Hepatocyte (in vitro differentiated cells): ENCODE measurements around the gene KASH5. TPM values are rescaled to one million over a fixed set of nuclear protein-coding genes. Genes with fewer than 3 reads are reported as not detected.

Experiments
- DNase-seq: peaks from one replicate; pipeline ENCODE4 v3.0.0-alpha.2; 2016; ENCODE audit warnings: low spot score
- H2AFZ ChIP-seq: fragments of 200-600 bp; sonication (generic); 2 replicates; pipeline ENCODE4 v1.6.0; 2016; ENCODE audit warnings: antibody characterized with exemption, mild to moderate bottlenecking
- H3K27ac ChIP-seq: fragments of 200-600 bp; sonication (generic); 2 replicates; pipeline ENCODE4 v1.5.1; 2016; ENCODE audit warnings: mild to moderate bottlenecking
- H3K27me3 ChIP-seq: fragments of 200-600 bp; sonication (generic); 2 replicates; pipeline ENCODE4 v1.6.1; 2016
- H3K36me3 ChIP-seq: fragments of 200-600 bp; sonication (generic); replicated peaks from 2 replicates; pipeline ENCODE4 v1.5.1; 2016; ENCODE audit warnings: low read depth; ENCODE audit not compliant: insufficient read depth
- H3K4me1 ChIP-seq: fragments of 200-600 bp; sonication (generic); 2 replicates; pipeline ENCODE4 v1.5.1; 2016; ENCODE audit warnings: mild to moderate bottlenecking, moderate library complexity; ENCODE audit not compliant: insufficient read depth
- H3K4me2 ChIP-seq: fragments of 200-600 bp; sonication (generic); 2 replicates; pipeline ENCODE4 v1.6.0; 2016
- H3K4me3 ChIP-seq: fragments of 200-600 bp; sonication (generic); 2 replicates; pipeline ENCODE4 v1.5.1; 2016; ENCODE audit warnings: mild to moderate bottlenecking
- H3K79me2 ChIP-seq: fragments of 200-600 bp; sonication (generic); 2 replicates; pipeline ENCODE4 v1.6.0; 2017; ENCODE audit warnings: mild to moderate bottlenecking
- H3K9me2 ChIP-seq: fragments of 200-600 bp; sonication (generic); replicated peaks from 2 replicates; pipeline ENCODE4 v1.6.0; 2017; ENCODE audit warnings: mild to moderate bottlenecking; ENCODE audit not compliant: insufficient read depth
- H3K9me3 ChIP-seq: fragments of 200-600 bp; sonication (generic); 2 replicates; pipeline ENCODE4 v1.5.1; 2016; ENCODE audit warnings: low read depth, mild to moderate bottlenecking
- H4K20me1 ChIP-seq: fragments of 200-600 bp; sonication (generic); 2 replicates; pipeline ENCODE4 v1.6.0; 2016; ENCODE audit warnings: mild to moderate bottlenecking; ENCODE audit not compliant: insufficient read depth, poor library complexity, severe bottlenecking
- EZH2 ChIP-seq: fragments of 200-600 bp; sonication (generic); IDR thresholded peaks from 2 replicates; pipeline ENCODE4 v1.6.1; 2016; ENCODE audit warnings: antibody characterized with exemption, mild to moderate bottlenecking, borderline replicate concordance
- EZH2phosphoT487 ChIP-seq: fragments of 200-600 bp; sonication (generic); IDR thresholded peaks from one replicate; pipeline ENCODE4 v1.6.1; 2018; ENCODE audit warnings: antibody characterized with exemption, mild to moderate bottlenecking, low read depth, moderate library complexity; ENCODE audit not compliant: unreplicated experiment, severe bottlenecking
- WGBS: methylation state at CpG from one replicate; pipeline ENCODE4 v1.1.6; 2016; ENCODE audit warnings: low lambda C conversion rate; ENCODE audit errors: missing lambda C conversion rate; 5-methylcytosine and 5-hydroxymethylcytosine counted together
- polyA plus RNA-seq: library from polyadenylated mRNA; unstranded; fragments of >200 nt; fragmentation: Nextera tagmentation; extraction: Ambion mirVana; gene quantifications from 2 replicates; pipeline ENCODE4 v1.2.1, GENCODE V29; 2016
- total RNA-seq: library from RNA; depleted of rRNA; stranded (reverse); fragments of >200 nt; gene quantifications from 2 replicates; pipeline ENCODE4 v1.2.3, GENCODE V29; 2014
- TF ChIP-seq, protein P1 (sequence below): fragments of 200-600 bp; sonication (generic); IDR thresholded peaks from 2 replicates; pipeline ENCODE4 v1.5.1; 2016; ENCODE audit warnings: antibody characterized with exemption, mild to moderate bottlenecking; ENCODE audit not compliant: poor library complexity

Gene KASH5
- total and polyA plus RNA-seq, 2 experiments from 2014 or later: not detected

DNA sequence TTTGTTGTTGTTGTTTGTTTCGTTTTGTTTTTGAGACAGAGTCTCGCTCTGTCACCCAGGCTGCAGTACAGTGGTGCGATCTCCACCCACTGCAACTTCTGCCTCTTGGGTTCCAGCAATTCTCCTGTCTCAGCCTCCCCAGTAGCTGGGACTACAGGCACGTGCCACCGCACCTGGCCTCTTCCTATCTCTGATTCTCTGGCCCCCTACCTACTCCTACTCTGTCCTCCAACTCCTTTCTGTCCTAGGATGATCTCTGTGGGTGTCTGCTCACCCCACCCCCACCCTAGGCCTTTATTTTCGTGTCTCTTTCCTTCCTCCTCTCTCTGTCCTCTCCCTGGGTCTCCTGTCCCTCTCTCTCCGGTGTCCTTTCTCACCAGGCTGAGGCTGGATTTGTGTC, 62.4 kb downstream of the KASH5 start:
- Histone ChIP-seq H3K9me2 (no peaks in the 10 kb centered on the region), H4K20me1 (no peaks in the 10 kb centered on the region), H2AFZ (no peak overlapping the region), H3K27ac (no peak overlapping the region), H3K27me3 (no peaks in the 10 kb centered on the region), H3K36me3 (no peaks in the 10 kb centered on the region), H3K9me3 (no peaks in the 10 kb centered on the region), H3K4me1 (peaks cover 7% of the 10 kb centered on the region), H3K4me3 (no peak overlapping the region), H3K79me2 (peaks cover 23% of the 10 kb centered on the region), H3K4me2 (peak overlapping the region; percentile 81)
- 95% methylated on average over 6 of the region's 7 CpGs for WGBS
- TF ChIP-seq EZH2phosphoT487: no peak
- TF ChIP-seq EZH2: no peak
- TF ChIP-seq, protein P1, sequence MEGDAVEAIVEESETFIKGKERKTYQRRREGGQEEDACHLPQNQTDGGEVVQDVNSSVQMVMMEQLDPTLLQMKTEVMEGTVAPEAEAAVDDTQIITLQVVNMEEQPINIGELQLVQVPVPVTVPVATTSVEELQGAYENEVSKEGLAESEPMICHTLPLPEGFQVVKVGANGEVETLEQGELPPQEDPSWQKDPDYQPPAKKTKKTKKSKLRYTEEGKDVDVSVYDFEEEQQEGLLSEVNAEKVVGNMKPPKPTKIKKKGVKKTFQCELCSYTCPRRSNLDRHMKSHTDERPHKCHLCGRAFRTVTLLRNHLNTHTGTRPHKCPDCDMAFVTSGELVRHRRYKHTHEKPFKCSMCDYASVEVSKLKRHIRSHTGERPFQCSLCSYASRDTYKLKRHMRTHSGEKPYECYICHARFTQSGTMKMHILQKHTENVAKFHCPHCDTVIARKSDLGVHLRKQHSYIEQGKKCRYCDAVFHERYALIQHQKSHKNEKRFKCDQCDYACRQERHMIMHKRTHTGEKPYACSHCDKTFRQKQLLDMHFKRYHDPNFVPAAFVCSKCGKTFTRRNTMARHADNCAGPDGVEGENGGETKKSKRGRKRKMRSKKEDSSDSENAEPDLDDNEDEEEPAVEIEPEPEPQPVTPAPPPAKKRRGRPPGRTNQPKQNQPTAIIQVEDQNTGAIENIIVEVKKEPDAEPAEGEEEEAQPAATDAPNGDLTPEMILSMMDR: no peak
- DNase-seq: no peak

DNA sequence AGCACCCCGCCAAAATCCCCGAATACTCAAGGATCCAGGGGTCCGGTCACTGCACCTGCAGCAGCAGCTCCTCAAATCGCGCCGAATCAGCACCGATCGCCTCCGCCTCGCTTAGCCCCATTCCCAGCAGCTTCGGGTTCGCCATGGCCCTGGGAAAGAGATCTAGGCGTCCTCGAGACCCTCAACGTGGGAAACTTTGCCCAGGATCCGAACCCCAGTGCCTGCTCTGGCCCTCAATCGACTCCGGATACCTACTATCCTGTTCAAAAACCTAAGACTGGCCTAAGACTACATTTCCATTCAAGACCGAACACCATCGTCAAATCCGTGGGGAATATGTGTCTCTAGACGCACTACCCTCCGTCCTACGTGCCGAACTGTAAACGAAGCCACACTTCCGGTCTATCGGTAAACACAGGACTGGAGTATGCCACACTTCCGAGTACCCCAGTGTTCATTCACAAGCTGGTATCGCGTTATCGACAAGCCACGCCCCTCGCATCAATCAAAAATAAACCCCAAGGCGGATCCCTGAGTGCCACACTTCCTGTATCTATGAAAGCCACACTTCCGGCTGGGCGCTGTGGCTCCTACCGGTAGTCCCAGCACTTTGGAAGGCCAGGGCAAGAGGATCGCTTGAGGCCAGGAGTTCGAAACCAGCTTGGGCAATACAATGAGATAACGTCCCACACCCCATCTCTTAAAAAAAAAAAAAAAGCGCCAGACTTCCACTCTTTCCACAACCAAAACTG, 63.6 kb downstream of the KASH5 start, which contains the start of gene PIH1D1:
Gene PIH1D1 (minus strand): TSS at position 385 of the 752 bp plus-strand sequence. CDS start 240 bp downstream, at position 145.
- Histone ChIP-seq H3K79me2 (peaks cover 23% of the 10 kb centered on the region), H3K27ac (peak within 1 kb of the TSS; percentile 87), H3K27me3 (no peaks in the 10 kb centered on the region), H3K36me3 (no peaks in the 10 kb centered on the region), H4K20me1 (no peaks in the 10 kb centered on the region), H3K4me1 (peaks cover 7% of the 10 kb centered on the region), H3K9me2 (no peaks in the 10 kb centered on the region), H3K4me2 (peak within 1 kb of the TSS; percentile 81), H3K9me3 (no peaks in the 10 kb centered on the region), H2AFZ (peak within 1 kb of the TSS; percentile 58), H3K4me3 (peak within 1 kb of the TSS; percentile 73)
- TF ChIP-seq, protein P1: no peak
- TF ChIP-seq EZH2: no peak
- no peak for TF ChIP-seq EZH2phosphoT487
- DNase-seq: peak; percentile 99
- 2% methylated on average over 42 of the region's 42 CpGs for WGBS

DNA sequence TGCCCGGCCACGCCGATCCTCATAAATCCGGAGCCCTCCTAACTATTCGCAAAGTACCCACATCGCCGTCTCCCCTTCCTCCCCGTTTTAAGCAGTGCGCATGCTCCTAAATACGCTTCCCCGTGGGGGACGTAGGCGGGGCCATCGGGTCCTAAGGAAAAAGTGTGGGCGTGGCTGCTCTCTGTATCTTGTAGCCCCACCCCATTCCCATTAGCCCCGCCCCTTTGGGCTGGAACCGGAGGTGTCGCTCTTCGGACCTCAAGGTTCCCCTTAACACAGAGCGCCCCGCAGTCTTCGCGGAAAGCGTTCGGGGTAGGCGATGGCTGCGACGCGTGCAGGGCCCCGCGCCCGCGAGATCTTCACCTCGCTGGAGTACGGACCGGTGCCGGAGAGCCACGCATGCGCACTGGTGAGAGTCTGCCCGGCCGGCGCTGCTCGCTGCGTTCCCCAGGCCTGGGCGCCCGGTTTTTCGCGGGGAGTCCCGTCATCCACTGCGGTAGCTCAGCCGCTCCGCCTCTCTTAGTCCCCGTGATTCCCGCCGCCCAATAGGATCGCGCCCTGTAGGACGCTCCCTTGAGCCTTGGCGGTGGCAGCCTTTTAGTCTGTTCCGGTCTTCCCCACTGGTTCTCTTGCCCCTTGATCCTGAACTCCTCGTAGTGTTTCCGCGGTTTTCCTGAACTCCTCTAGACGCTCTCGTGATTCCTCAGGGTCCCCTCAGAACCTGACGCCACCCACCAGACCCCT, 65.1 kb downstream of the KASH5 start, which contains the start of gene ALDH16A1:
Gene ALDH16A1 (plus strand): TSS at position 213 of the 744 bp plus-strand sequence. CDS start 107 bp downstream, at position 320.
- 1% methylated on average over 66 of the region's 66 CpGs for WGBS
- H3K9me3 ChIP-seq: no peaks in the 10 kb centered on the region
- H2AFZ ChIP-seq: peak within 1 kb of the TSS; percentile 58

More for the DNA sequence above, 65.1 kb downstream of the KASH5 start, which contains the start of gene ALDH16A1:
- TF ChIP-seq EZH2phosphoT487: no peak
- TF ChIP-seq, protein P1: no peak
- TF ChIP-seq EZH2: no peak
- Histone ChIP-seq H3K27me3 (no peaks in the 10 kb centered on the region), H3K27ac (peak within 1 kb of the TSS; percentile 99), H3K4me3 (peak within 1 kb of the TSS; percentile 62), H3K4me1 (peaks cover 7% of the 10 kb centered on the region), H4K20me1 (no peaks in the 10 kb centered on the region), H3K36me3 (no peaks in the 10 kb centered on the region), H3K4me2 (peak within 1 kb of the TSS; percentile 90), H3K9me2 (no peaks in the 10 kb centered on the region), H3K79me2 (peaks cover 23% of the 10 kb centered on the region)
- peak; percentile 100 for DNase-seq
